ENCODE results near the gene FKBP4. TPM values are rescaled to one million over a fixed set of nuclear protein-coding genes. Genes with fewer than 3 reads are reported as not detected.
A peak's percentile ranks its signal among the peaks of the same experiment; 100 is the strongest.

FKBP4 gene, protein sequence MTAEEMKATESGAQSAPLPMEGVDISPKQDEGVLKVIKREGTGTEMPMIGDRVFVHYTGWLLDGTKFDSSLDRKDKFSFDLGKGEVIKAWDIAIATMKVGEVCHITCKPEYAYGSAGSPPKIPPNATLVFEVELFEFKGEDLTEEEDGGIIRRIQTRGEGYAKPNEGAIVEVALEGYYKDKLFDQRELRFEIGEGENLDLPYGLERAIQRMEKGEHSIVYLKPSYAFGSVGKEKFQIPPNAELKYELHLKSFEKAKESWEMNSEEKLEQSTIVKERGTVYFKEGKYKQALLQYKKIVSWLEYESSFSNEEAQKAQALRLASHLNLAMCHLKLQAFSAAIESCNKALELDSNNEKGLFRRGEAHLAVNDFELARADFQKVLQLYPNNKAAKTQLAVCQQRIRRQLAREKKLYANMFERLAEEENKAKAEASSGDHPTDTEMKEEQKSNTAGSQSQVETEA
- 100 to 1,000 TPM; 139 to 253 TPM for total RNA-seq
- 63.0 TPM for polyA plus RNA-seq (2013, experiment 1 of 2)
- 56.7 TPM for polyA plus RNA-seq (2013, experiment 2 of 2)
- long read RNA-seq, experiment 1, transcript FKBP4-201 (10 exons, 3,732 nt), result major isoform, 32 of 71 reads
- long read RNA-seq, experiment 1, partial matches to known transcripts, result 31 of 71 reads
- long read RNA-seq, experiment 1, other reads (novel, unspliced or antisense), result 8 of 71 reads
- long read RNA-seq, experiment 2, transcript FKBP4-201 (10 exons, 3,732 nt), result major isoform, 175 of 190 reads
- long read RNA-seq, experiment 2, partial matches to known transcripts, result 10 of 190 reads
- long read RNA-seq, experiment 2, other reads (novel, unspliced or antisense), result 5 of 190 reads
- long read RNA-seq, experiment 3, transcript FKBP4-201 (10 exons, 3,732 nt), result major isoform, 1,573 of 1,658 reads
- long read RNA-seq, experiment 3, partial matches to known transcripts, result 36 of 1,658 reads
- long read RNA-seq, experiment 3, other reads (novel, unspliced or antisense), result 49 of 1,658 reads
- long read RNA-seq, experiment 4, partial matches to known transcripts, result 155 of 159 reads
- long read RNA-seq, experiment 4, other reads (novel, unspliced or antisense), result 2 of 159 reads

DNA sequence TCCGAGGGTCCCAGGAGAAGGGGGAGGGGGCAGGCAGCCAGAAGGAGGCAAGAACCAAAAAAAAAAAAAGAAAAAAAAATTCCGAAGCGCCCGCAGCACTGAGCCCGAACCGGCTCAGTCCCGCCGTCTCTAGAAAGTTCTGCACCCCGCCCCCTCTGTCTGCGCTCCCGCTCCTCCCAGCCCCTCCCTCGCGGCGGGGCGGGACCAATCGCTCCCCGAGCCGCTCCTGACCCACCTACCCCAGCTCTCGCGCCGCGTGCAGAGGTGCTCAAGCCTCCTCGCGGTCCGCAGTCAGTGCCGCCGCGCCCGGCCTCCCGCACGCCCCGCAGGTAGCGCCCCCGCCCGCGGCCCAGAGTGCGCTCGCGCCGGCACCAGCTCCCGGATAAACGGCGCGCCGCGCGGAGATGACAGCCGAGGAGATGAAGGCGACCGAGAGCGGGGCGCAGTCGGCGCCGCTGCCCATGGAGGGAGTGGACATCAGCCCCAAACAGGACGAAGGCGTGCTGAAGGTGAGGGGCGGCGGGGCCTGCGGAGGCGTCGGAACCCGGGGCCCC, at the start of gene FKBP4:
Gene FKBP4 (plus strand): TSS at position 235 of the 554 bp plus-strand sequence. CDS start 170 bp downstream, at position 405.
- no peak within 1 kb of the TSS for H3K27ac Mint-ChIP-seq
- Histone ChIP-seq H3K9ac (ENCODE audit: extremely low read depth, low read length, poor library complexity, severe bottlenecking) (peak within 1 kb of the TSS; percentile 59), H3K27me3 (ENCODE audit: control insufficient read depth, insufficient read depth, low read length, poor library complexity, severe bottlenecking) (peaks cover 6% of the 10 kb centered on the region), H3K27ac (ENCODE audit: low read depth, low read length) (no peak within 1 kb of the TSS), H3K9me3 (ENCODE audit: control insufficient read depth, low read length) (no peaks in the 10 kb centered on the region), H3K36me3 (ENCODE audit: control insufficient read depth, insufficient read depth, low read length) (peaks cover 33% of the 10 kb centered on the region), H3K4me3 (ENCODE audit: low read length) (peak within 1 kb of the TSS; percentile 93), H3K4me1 (ENCODE audit: control insufficient read depth, insufficient read depth, low read length) (peaks cover 9% of the 10 kb centered on the region)
- 0% methylated on average over 30 to 63 of the region's 63 CpGs for WGBS, 2 experiments (ENCODE audit: insufficient coverage in 1 of 2, insufficient read length in 1 of 2)
- peak; percentile 97 for DNase-seq
- H3K36me3 Mint-ChIP-seq (ENCODE audit: low read depth), result peaks cover 30% of the 10 kb centered on the region
- H3K4me1 Mint-ChIP-seq, result peaks cover 23% of the 10 kb centered on the region
- no peaks in the 10 kb centered on the region for H3K9me3 Mint-ChIP-seq
- TF ChIP-seq, protein P1, sequence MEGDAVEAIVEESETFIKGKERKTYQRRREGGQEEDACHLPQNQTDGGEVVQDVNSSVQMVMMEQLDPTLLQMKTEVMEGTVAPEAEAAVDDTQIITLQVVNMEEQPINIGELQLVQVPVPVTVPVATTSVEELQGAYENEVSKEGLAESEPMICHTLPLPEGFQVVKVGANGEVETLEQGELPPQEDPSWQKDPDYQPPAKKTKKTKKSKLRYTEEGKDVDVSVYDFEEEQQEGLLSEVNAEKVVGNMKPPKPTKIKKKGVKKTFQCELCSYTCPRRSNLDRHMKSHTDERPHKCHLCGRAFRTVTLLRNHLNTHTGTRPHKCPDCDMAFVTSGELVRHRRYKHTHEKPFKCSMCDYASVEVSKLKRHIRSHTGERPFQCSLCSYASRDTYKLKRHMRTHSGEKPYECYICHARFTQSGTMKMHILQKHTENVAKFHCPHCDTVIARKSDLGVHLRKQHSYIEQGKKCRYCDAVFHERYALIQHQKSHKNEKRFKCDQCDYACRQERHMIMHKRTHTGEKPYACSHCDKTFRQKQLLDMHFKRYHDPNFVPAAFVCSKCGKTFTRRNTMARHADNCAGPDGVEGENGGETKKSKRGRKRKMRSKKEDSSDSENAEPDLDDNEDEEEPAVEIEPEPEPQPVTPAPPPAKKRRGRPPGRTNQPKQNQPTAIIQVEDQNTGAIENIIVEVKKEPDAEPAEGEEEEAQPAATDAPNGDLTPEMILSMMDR (conservative IDR thresholded peaks at IDR 0.05), result peak; percentile 19
- H3K4me3 Mint-ChIP-seq, result peak within 1 kb of the TSS; percentile 86
- peaks cover 10% of the 10 kb centered on the region for H3K27me3 Mint-ChIP-seq (ENCODE audit: insufficient read depth)

DNA sequence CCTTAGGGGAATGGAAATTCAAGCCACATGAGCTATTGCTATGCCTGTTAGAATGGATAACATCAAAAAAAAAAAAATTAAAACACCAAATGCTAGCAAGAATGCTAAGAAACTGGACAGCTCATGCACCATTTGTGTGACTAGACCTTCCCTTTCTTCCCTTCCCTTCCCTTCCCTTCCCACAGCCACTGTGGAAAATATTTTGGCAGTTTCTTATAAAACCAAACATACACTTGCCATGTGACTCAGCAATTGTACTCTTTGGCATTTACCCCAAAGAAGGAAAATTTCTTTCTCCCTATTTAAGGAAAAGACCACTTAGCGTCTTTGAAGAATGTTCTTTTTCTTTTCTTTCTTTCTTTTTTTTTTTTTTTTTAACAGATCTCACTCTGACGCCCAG, 49.1 kb upstream of the FKBP4 start:
- H3K4me1 ChIP-seq (ENCODE audit: control insufficient read depth, insufficient read depth, low read length), result no peaks in the 10 kb centered on the region
- no peaks in the 10 kb centered on the region for H3K9me3 Mint-ChIP-seq
- no peak overlapping the region for H3K27ac Mint-ChIP-seq
- no peaks in the 10 kb centered on the region for H3K36me3 Mint-ChIP-seq (ENCODE audit: low read depth)
- H3K4me3 Mint-ChIP-seq, result no peak overlapping the region
- H3K9me3 ChIP-seq (ENCODE audit: control insufficient read depth, low read length), result no peaks in the 10 kb centered on the region
- H3K27ac ChIP-seq (ENCODE audit: low read depth, low read length), result no peak overlapping the region
- H3K27me3 Mint-ChIP-seq (ENCODE audit: insufficient read depth), result peaks cover 34% of the 10 kb centered on the region
- WGBS, 2 experiments (ENCODE audit: insufficient coverage in 1 of 2, insufficient read length in 1 of 2), result 61 to 71% methylated on average over 1 to 2 of the region's 2 CpGs
- H3K36me3 ChIP-seq (ENCODE audit: control insufficient read depth, insufficient read depth, low read length), result no peaks in the 10 kb centered on the region
- no peak overlapping the region for H3K4me3 ChIP-seq (ENCODE audit: low read length)
- peaks cover 13% of the 10 kb centered on the region for H3K27me3 ChIP-seq (ENCODE audit: control insufficient read depth, insufficient read depth, low read length, poor library complexity, severe bottlenecking)
- peaks cover 4% of the 10 kb centered on the region for H3K4me1 Mint-ChIP-seq
- H3K9ac ChIP-seq (ENCODE audit: extremely low read depth, low read length, poor library complexity, severe bottlenecking), result no peak overlapping the region
- TF ChIP-seq, protein P1 (conservative IDR thresholded peaks at IDR 0.05), result no peak
- DNase-seq, result no peak

DNA sequence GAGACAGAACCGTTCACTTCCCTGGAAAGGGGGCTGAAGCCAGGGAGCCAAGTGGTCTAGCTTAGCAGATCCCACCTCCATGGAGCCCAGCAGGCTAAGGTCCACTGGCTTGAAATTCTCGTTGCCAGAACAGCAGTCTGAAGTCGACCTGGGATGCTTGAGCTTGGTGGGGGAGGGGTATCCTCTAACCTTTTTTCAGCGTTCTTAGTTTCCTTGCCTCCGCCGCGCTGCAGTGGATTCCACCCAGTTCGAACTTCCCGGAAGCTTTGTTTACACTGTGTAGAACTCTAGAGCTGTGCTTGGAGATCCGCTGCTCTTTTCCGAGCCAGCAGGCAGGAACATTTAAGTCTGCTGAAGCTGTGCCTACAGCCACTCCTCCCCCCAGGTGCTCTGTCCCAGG, 45.2 kb upstream of the FKBP4 start:
- Histone ChIP-seq H3K36me3 (ENCODE audit: control insufficient read depth, insufficient read depth, low read length) (no peaks in the 10 kb centered on the region), H3K9me3 (ENCODE audit: control insufficient read depth, low read length) (no peaks in the 10 kb centered on the region), H3K27me3 (ENCODE audit: control insufficient read depth, insufficient read depth, low read length, poor library complexity, severe bottlenecking) (peaks cover 36% of the 10 kb centered on the region), H3K27ac (ENCODE audit: low read depth, low read length) (no peak overlapping the region), H3K4me3 (ENCODE audit: low read length) (no peak overlapping the region), H3K9ac (ENCODE audit: extremely low read depth, low read length, poor library complexity, severe bottlenecking) (no peak overlapping the region), H3K4me1 (ENCODE audit: control insufficient read depth, insufficient read depth, low read length) (no peaks in the 10 kb centered on the region)
- Mint-ChIP-seq H3K9me3 (no peaks in the 10 kb centered on the region), H3K4me3 (no peak overlapping the region), H3K27me3 (ENCODE audit: insufficient read depth) (peaks cover 67% of the 10 kb centered on the region), H3K27ac (no peak overlapping the region), H3K36me3 (ENCODE audit: low read depth) (no peaks in the 10 kb centered on the region), H3K4me1 (peaks cover 13% of the 10 kb centered on the region)
- peak; percentile 57 for DNase-seq
- 52 to 65% methylated on average over 8 to 11 of the region's 11 CpGs for WGBS, 2 experiments (ENCODE audit: insufficient coverage in 1 of 2, insufficient read length in 1 of 2)
- TF ChIP-seq, protein P1 (conservative IDR thresholded peaks at IDR 0.05), result no peak

Measured in endodermal cell (in vitro differentiated cells).